HFF-Myc (cell line): ENCODE results near the gene RASL10B.

Source experiments
- DNase-seq: peaks from one replicate; pipeline ENCODE4 v3.0.0-alpha.2; 2011; ENCODE audit warnings: low read depth; ENCODE audit errors: extremely low read depth
- H3K4me3 ChIP-seq: replicated peaks from 2 replicates; pipeline ENCODE4 v1.5.1; 2011; ENCODE audit warnings: low read depth, mild to moderate bottlenecking, control low read depth, low read length
- TF ChIP-seq, protein P1 (sequence below): IDR thresholded peaks from 2 replicates; pipeline ENCODE4 v1.5.1; 2012; ENCODE audit warnings: mild to moderate bottlenecking, low read depth, low read length, control low read depth; ENCODE audit errors: missing control alignments

RASL10B gene

DNA sequence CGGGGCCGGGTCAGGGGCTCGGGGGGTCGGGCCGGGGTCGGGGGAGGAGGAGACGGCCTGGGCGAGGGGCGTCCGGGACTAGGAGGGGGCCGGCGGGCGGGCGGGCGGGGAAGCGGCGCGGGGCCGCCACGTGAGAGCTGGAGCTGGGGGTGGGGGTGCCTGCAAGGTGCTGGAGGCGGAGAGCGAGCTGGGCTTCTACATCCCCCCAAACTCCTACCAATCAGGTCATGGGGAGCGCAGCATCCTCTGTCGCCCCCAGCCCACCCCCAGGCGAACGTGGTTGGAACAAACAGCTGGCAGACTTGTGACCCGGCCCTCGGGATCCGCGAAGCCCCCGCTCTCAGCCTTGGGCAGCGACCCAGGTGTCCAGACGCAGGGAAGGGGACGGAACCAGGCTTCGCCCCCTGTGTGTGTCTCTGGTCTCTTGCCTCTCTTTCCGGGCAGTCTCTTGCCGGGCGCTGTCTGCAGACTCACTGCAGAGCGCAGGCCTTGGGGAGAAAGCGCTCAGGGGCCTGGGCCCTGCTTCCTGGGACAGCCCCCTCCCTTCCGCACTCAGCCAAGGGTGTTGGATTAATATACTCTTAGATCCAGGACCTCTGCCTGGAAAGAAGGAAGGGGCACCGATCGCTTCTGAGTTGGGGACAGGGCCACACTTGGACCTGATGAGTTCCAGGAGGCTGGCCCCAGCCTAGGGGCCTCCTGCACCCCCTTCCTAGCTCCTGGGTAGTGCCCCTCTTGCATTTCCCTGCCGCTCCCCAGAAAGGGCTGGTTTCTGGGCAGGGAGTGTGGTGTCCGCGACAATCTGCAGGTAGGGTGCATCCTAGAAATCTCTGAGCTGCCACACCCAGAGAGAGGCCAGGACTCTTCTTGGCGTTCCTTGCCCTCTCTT is 722 bp downstream of the RASL10B start:
- TF ChIP-seq, protein P1, sequence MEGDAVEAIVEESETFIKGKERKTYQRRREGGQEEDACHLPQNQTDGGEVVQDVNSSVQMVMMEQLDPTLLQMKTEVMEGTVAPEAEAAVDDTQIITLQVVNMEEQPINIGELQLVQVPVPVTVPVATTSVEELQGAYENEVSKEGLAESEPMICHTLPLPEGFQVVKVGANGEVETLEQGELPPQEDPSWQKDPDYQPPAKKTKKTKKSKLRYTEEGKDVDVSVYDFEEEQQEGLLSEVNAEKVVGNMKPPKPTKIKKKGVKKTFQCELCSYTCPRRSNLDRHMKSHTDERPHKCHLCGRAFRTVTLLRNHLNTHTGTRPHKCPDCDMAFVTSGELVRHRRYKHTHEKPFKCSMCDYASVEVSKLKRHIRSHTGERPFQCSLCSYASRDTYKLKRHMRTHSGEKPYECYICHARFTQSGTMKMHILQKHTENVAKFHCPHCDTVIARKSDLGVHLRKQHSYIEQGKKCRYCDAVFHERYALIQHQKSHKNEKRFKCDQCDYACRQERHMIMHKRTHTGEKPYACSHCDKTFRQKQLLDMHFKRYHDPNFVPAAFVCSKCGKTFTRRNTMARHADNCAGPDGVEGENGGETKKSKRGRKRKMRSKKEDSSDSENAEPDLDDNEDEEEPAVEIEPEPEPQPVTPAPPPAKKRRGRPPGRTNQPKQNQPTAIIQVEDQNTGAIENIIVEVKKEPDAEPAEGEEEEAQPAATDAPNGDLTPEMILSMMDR = no peak
- peak overlapping the region; percentile 80 for H3K4me3 ChIP-seq
- no peak for DNase-seq

- peak overlapping the region; percentile 80 for H3K4me3 ChIP-seq
- TF ChIP-seq, protein P1 = no peak
- DNase-seq = no peak
Measured at GRCh38 chr17:35732806-35733136, 1.3 kb downstream of the RASL10B start.

GRCh38 chr17:35733366-35733765 is 1.9 kb downstream of the RASL10B start:
- DNase-seq = no peak
- TF ChIP-seq, protein P1 = no peak
- no peak overlapping the region for H3K4me3 ChIP-seq

GRCh38 chr17:35734396-35734795 is 3.0 kb downstream of the RASL10B start:
- no peak for DNase-seq
- TF ChIP-seq, protein P1 = no peak
- H3K4me3 ChIP-seq = no peak overlapping the region

- H3K4me3 ChIP-seq = no peak overlapping the region
- DNase-seq = no peak
- TF ChIP-seq, protein P1 = no peak
Measured at GRCh38 chr17:35735036-35735805, 3.8 kb downstream of the RASL10B start.

- no peak overlapping the region for H3K4me3 ChIP-seq
- DNase-seq = no peak
- TF ChIP-seq, protein P1 = no peak
Measured at GRCh38 chr17:35736236-35736635, 4.8 kb downstream of the RASL10B start.
